ENCODE measurements around the gene LGALS4. TPM values are rescaled to one million over a fixed set of nuclear protein-coding genes. Genes with fewer than 3 reads are reported as not detected.

Gene LGALS4
- total RNA-seq, 1 donor from 2014 or later: not detected

GRCh38 chr19:38839816-38840582 lies 27.3 kb upstream of the LGALS4 start:
- Histone ChIP-seq H3K27me3 (ENCODE audit: control insufficient read depth, insufficient read depth, low read length) (no peaks in the 10 kb centered on the region), H3K36me3 (ENCODE audit: control insufficient read depth, insufficient read depth, low read length) (peaks cover 9% of the 10 kb centered on the region), H3K4me3 (ENCODE audit: low read depth, low read length) (no peak overlapping the region)
- DNase-seq (ENCODE audit: low read depth): no peak
- TF ChIP-seq, protein P1, sequence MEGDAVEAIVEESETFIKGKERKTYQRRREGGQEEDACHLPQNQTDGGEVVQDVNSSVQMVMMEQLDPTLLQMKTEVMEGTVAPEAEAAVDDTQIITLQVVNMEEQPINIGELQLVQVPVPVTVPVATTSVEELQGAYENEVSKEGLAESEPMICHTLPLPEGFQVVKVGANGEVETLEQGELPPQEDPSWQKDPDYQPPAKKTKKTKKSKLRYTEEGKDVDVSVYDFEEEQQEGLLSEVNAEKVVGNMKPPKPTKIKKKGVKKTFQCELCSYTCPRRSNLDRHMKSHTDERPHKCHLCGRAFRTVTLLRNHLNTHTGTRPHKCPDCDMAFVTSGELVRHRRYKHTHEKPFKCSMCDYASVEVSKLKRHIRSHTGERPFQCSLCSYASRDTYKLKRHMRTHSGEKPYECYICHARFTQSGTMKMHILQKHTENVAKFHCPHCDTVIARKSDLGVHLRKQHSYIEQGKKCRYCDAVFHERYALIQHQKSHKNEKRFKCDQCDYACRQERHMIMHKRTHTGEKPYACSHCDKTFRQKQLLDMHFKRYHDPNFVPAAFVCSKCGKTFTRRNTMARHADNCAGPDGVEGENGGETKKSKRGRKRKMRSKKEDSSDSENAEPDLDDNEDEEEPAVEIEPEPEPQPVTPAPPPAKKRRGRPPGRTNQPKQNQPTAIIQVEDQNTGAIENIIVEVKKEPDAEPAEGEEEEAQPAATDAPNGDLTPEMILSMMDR (IDR thresholded peaks at IDR 0.05; ENCODE audit: insufficient read depth, low read length, poor library complexity, severe bottlenecking): no peak

DNA sequence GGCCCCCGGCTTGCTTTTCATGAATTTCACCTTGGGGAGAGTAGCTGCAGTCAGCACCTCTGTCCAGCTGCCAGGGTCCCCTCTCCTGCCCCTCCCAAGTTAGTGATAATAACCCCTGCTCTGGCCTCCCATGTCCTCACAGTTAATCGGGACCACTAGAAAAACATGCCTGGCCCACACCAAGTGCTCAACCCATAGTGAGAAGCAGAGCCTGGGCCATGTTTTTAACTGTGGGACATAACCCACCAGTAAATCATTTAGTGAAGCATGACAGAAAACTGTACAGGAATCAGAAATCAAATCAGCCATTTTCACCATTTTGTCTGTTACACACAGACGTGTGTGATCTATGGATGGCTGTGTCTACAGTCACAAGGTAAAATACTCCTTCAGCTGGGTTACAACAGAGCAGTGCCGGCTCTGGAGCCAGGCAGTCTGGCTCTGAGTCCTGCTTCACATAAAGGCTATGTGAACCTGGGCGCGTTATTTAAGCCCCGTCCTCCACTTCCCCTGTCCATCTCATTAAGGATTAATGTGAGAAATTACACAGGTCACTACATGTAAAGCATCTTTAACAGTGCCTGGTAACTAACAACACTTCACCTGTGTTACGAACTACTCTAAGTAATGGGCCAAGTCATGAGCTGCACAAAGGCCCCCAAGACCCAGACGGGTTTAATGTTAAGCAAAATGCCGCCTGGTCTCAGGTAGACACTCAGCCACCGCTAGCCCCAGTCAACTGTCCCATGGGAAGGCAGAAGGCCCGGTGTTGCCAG lies 26.4 kb upstream of the LGALS4 start:
- DNase-seq (ENCODE audit: low read depth): no peak
- no peak overlapping the region for H3K4me3 ChIP-seq (ENCODE audit: low read depth, low read length)
- H3K36me3 ChIP-seq (ENCODE audit: control insufficient read depth, insufficient read depth, low read length): peaks cover 8% of the 10 kb centered on the region
- TF ChIP-seq, protein P1 (IDR thresholded peaks at IDR 0.05; ENCODE audit: insufficient read depth, low read length, poor library complexity, severe bottlenecking): no peak
- H3K27me3 ChIP-seq (ENCODE audit: control insufficient read depth, insufficient read depth, low read length): no peaks in the 10 kb centered on the region

- TF ChIP-seq, protein P1 (IDR thresholded peaks at IDR 0.05; ENCODE audit: insufficient read depth, low read length, poor library complexity, severe bottlenecking): peak; percentile 21
- H3K4me3 ChIP-seq (ENCODE audit: low read depth, low read length): no peak overlapping the region
- peaks cover 7% of the 10 kb centered on the region for H3K36me3 ChIP-seq (ENCODE audit: control insufficient read depth, insufficient read depth, low read length)
- DNase-seq (ENCODE audit: low read depth): peak; percentile 61
- no peaks in the 10 kb centered on the region for H3K27me3 ChIP-seq (ENCODE audit: control insufficient read depth, insufficient read depth, low read length)
Observed at GRCh38 chr19:38838208-38838985, 25.7 kb upstream of the LGALS4 start.

GRCh38 chr19:38837656-38838121 lies 24.9 kb upstream of the LGALS4 start:
- peaks cover 4% of the 10 kb centered on the region for H3K36me3 ChIP-seq (ENCODE audit: control insufficient read depth, insufficient read depth, low read length)
- no peak overlapping the region for H3K4me3 ChIP-seq (ENCODE audit: low read depth, low read length)
- TF ChIP-seq, protein P1 (IDR thresholded peaks at IDR 0.05; ENCODE audit: insufficient read depth, low read length, poor library complexity, severe bottlenecking): no peak
- no peak for DNase-seq (ENCODE audit: low read depth)
- no peaks in the 10 kb centered on the region for H3K27me3 ChIP-seq (ENCODE audit: control insufficient read depth, insufficient read depth, low read length)

- TF ChIP-seq, protein P1 (IDR thresholded peaks at IDR 0.05; ENCODE audit: insufficient read depth, low read length, poor library complexity, severe bottlenecking): no peak
- Histone ChIP-seq H3K27me3 (ENCODE audit: control insufficient read depth, insufficient read depth, low read length) (no peaks in the 10 kb centered on the region), H3K36me3 (ENCODE audit: control insufficient read depth, insufficient read depth, low read length) (peaks cover 4% of the 10 kb centered on the region), H3K4me3 (ENCODE audit: low read depth, low read length) (no peak overlapping the region)
- no peak for DNase-seq (ENCODE audit: low read depth)
Observed at GRCh38 chr19:38836983-38837626, 24.4 kb upstream of the LGALS4 start.
